GM23338 (cell line): ENCODE results near the gene NSRP1. TPM values are rescaled to one million over a fixed set of nuclear protein-coding genes. Genes with fewer than 3 reads are reported as not detected.

Experiments used
- ATAC-seq: fragments of 200-7000 bp; cut with Tn5 transposase; 3 replicates; pipeline ENCODE4 v1.9.1; 2020
- DNase-seq: peaks from one replicate; pipeline ENCODE4 v3.0.0-alpha.2; 2015; ENCODE audit warnings: low spot score
- H2AFZ ChIP-seq: fragments of 200-600 bp; sonication (generic); 2 replicates; pipeline ENCODE4 v1.8.0; 2016; ENCODE audit warnings: antibody characterized with exemption, mild to moderate bottlenecking, moderate library complexity
- H3F3A ChIP-seq: fragments of 200-600 bp; sonication (generic); replicated peaks from 2 replicates; pipeline ENCODE4 v1.8.0; 2017; ENCODE audit warnings: antibody characterized with exemption, mixed run types, low read depth
- H3K27ac ChIP-seq: fragments of 200-600 bp; sonication (generic); 2 replicates; pipeline ENCODE4 v1.6.1; 2016; ENCODE audit warnings: low read depth
- H3K27me3 ChIP-seq: fragments of 200-600 bp; sonication (generic); 2 replicates; pipeline ENCODE4 v1.8.0; 2016; ENCODE audit warnings: mild to moderate bottlenecking, mixed run types, moderate library complexity; ENCODE audit not compliant: insufficient read depth
- H3K36me3 ChIP-seq: fragments of 200-600 bp; sonication (generic); 2 replicates; pipeline ENCODE4 v1.8.0; 2016; ENCODE audit warnings: mild to moderate bottlenecking; ENCODE audit not compliant: insufficient read depth
- H3K4me1 ChIP-seq: fragments of 200-600 bp; sonication (generic); 2 replicates; pipeline ENCODE4 v1.8.0; 2016; ENCODE audit warnings: mild to moderate bottlenecking, moderate library complexity; ENCODE audit not compliant: insufficient read depth
- H3K4me2 ChIP-seq: fragments of 200-600 bp; sonication (generic); 2 replicates; pipeline ENCODE4 v1.7.1; 2017; ENCODE audit warnings: mixed run types
- H3K4me3 ChIP-seq: fragments of 200-600 bp; sonication (generic); 2 replicates; pipeline ENCODE4 v1.6.1; 2016; ENCODE audit warnings: mixed run types
- H3K79me2 ChIP-seq: fragments of 200-600 bp; sonication (generic); replicated peaks from 2 replicates; pipeline ENCODE4 v1.8.0; 2017; ENCODE audit warnings: mild to moderate bottlenecking; ENCODE audit not compliant: insufficient read depth
- H3K9me2 ChIP-seq: fragments of 200-600 bp; sonication (generic); 2 replicates; pipeline ENCODE4 v1.8.0; 2017; ENCODE audit not compliant: insufficient read depth
- H4K20me1 ChIP-seq: fragments of 200-600 bp; sonication (generic); replicated peaks from 2 replicates; pipeline ENCODE4 v1.8.0; 2017; ENCODE audit warnings: mild to moderate bottlenecking; ENCODE audit not compliant: insufficient read depth
- H3K27ac Mint-ChIP-seq: 2 replicates; pipeline ENCODE4 v1.8.0; 2020; ENCODE audit warnings: inconsistent platforms, mild to moderate bottlenecking, moderate library complexity, mixed read lengths
- H3K27me3 Mint-ChIP-seq: 3 replicates; pipeline ENCODE4 v1.8.0; 2022; ENCODE audit warnings: low read depth, mild to moderate bottlenecking, moderate library complexity, mixed read lengths, inconsistent platforms; ENCODE audit not compliant: insufficient read depth, poor library complexity
- H3K36me3 Mint-ChIP-seq: 3 replicates; pipeline ENCODE4 v1.8.0; 2021; ENCODE audit warnings: low read depth, mild to moderate bottlenecking, inconsistent platforms, moderate library complexity, mixed read lengths
- H3K4me1 Mint-ChIP-seq: 3 replicates; pipeline ENCODE4 v1.8.0; 2020; ENCODE audit warnings: mild to moderate bottlenecking, inconsistent platforms, mixed read lengths
- H3K4me3 Mint-ChIP-seq: 3 replicates; pipeline ENCODE4 v1.8.0; 2021; ENCODE audit warnings: moderate library complexity, mild to moderate bottlenecking, inconsistent platforms, mixed read lengths
- H3K9me3 Mint-ChIP-seq: 3 replicates; pipeline ENCODE4 v1.8.0; 2020; ENCODE audit warnings: moderate library complexity, mild to moderate bottlenecking, inconsistent platforms, mixed read lengths
- CTCF ChIP-seq, 2 experiments: fragments of 200-600 bp in 1 of 2; sonication (generic) in 1 of 2; conservative IDR thresholded peaks; 2 replicates each; pipeline versions ENCODE4 v1.5.1 to v1.6.1; 2016 to 2017; ENCODE audit warnings: antibody characterized with exemption in 2 of 2, low read depth in 2 of 2, mild to moderate bottlenecking in 2 of 2, moderate library complexity in 1 of 2
- ETS1 ChIP-seq: IDR thresholded peaks from 2 replicates; pipeline ENCODE4 v1.6.1; 2016; ENCODE audit warnings: antibody characterized with exemption
- EZH2 ChIP-seq: fragments of 200-600 bp; sonication (generic); IDR thresholded peaks from one replicate; pipeline ENCODE4 v1.8.0; 2017; ENCODE audit warnings: antibody characterized with exemption, mild to moderate bottlenecking, low read depth; ENCODE audit not compliant: unreplicated experiment
- JUNB ChIP-seq: IDR thresholded peaks from one replicate; pipeline ENCODE4 v1.6.1; 2016; ENCODE audit warnings: antibody characterized with exemption; ENCODE audit not compliant: unreplicated experiment
- NANOG ChIP-seq: IDR thresholded peaks from 2 replicates; pipeline ENCODE4 v1.6.1; 2016; ENCODE audit warnings: antibody characterized with exemption, borderline replicate concordance
- POLR2AphosphoS5 ChIP-seq: IDR thresholded peaks from 2 replicates; pipeline ENCODE4 v1.6.1; 2016; ENCODE audit warnings: antibody characterized with exemption, low read depth
- REST ChIP-seq: IDR thresholded peaks from one replicate; pipeline ENCODE4 v1.6.1; 2018; ENCODE audit warnings: antibody characterized with exemption; ENCODE audit not compliant: unreplicated experiment
- STAT1 ChIP-seq: IDR thresholded peaks from one replicate; pipeline ENCODE4 v1.6.1; 2016; ENCODE audit warnings: antibody characterized with exemption; ENCODE audit not compliant: unreplicated experiment
- ZNF114 ChIP-seq: fragments of 250-450 bp; sonication (Bioruptor Pico); IDR thresholded peaks from 2 replicates; pipeline ENCODE4 v1.5.0; 2020; ENCODE audit warnings: mild to moderate bottlenecking, moderate library complexity
- ZNF331 ChIP-seq: fragments of 250-450 bp; sonication (Bioruptor Pico); IDR thresholded peaks from 2 replicates; pipeline ENCODE4 v1.5.0; 2020; ENCODE audit warnings: low read depth, mild to moderate bottlenecking, moderate library complexity
- polyA plus RNA-seq: library from polyadenylated mRNA; unstranded; fragments of >200 nt; fragmentation: Nextera tagmentation; extraction: Ambion mirVana; gene quantifications from 2 replicates; pipeline ENCODE4 v1.2.1, GENCODE V29; 2016
- total RNA-seq: library from RNA; depleted of rRNA; stranded (reverse); fragments of >200 nt; shearing (Covaris generic); gene quantifications from 2 replicates; pipeline ENCODE4 v1.2.3, GENCODE V29; 2014

Gene NSRP1
- total and polyA plus RNA-seq, 2 experiments from 2014 or later: 15.7 to 110 TPM

- TF ChIP-seq EZH2: no peak
- no peak for TF ChIP-seq STAT1
- no peak for TF ChIP-seq NANOG
- TF ChIP-seq ZNF114 (CRISPR knock-in tag): no peak
- TF ChIP-seq CTCF (conservative IDR thresholded peaks at IDR 0.05; ENCODE audit: low read depth in 2 of 2): no peak
- Histone ChIP-seq H4K20me1 (no peaks in the 10 kb centered on the region; the same call in 1 of the 2 replicates), H3K4me1 (no peaks in the 10 kb centered on the region), H3K4me3 (no peak overlapping the region), H3F3A (no peaks in the 10 kb centered on the region), H3K27ac (no peak overlapping the region), H3K27me3 (no peaks in the 10 kb centered on the region), H2AFZ (no peak overlapping the region), H3K36me3 (peaks cover 23% of the 10 kb centered on the region; the same call in 1 of the 2 replicates), H3K9me2 (no peaks in the 10 kb centered on the region), H3K79me2 (no peaks in the 10 kb centered on the region), H3K4me2 (no peak overlapping the region)
- Mint-ChIP-seq H3K4me1 (peaks cover 4% of the 10 kb centered on the region; the same call in 1 of the 3 replicates), H3K27me3 (no peaks in the 10 kb centered on the region), H3K4me3 (no peak overlapping the region), H3K36me3 (peaks cover 11% of the 10 kb centered on the region), H3K9me3 (no peaks in the 10 kb centered on the region), H3K27ac (0 out of 2 replicates have a peak overlapping the region, but pooled peaks have one; percentile 3)
- no peak for DNase-seq
- no peak for ATAC-seq
These were observed 71.8 kb downstream of the NSRP1 start for GRCh38 chr17:30188211-30188939.

GRCh38 chr17:30191072-30191471 is 74.5 kb downstream of the NSRP1 start:
- Histone ChIP-seq H3K36me3 (no peaks in the 10 kb centered on the region), H3F3A (no peaks in the 10 kb centered on the region), H3K9me2 (no peaks in the 10 kb centered on the region), H3K4me3 (no peak overlapping the region), H3K4me2 (no peak overlapping the region), H3K79me2 (no peaks in the 10 kb centered on the region), H3K27ac (no peak overlapping the region), H3K27me3 (no peaks in the 10 kb centered on the region), H4K20me1 (no peaks in the 10 kb centered on the region; the same call in 1 of the 2 replicates), H2AFZ (no peak overlapping the region), H3K4me1 (no peaks in the 10 kb centered on the region)
- peaks cover 4% of the 10 kb centered on the region; the same call in 1 of the 3 replicates for H3K4me1 Mint-ChIP-seq
- no peaks in the 10 kb centered on the region for H3K9me3 Mint-ChIP-seq
- ATAC-seq (no peak), DNase-seq (no peak)
- TF ChIP-seq ETS1: no peak
- TF ChIP-seq NANOG: no peak
- no peak for TF ChIP-seq REST
- TF ChIP-seq JUNB: no peak
- TF ChIP-seq ZNF331 (CRISPR knock-in tag): no peak
- TF ChIP-seq STAT1: no peak
- no peak for TF ChIP-seq POLR2AphosphoS5
- no peak overlapping the region for H3K27ac Mint-ChIP-seq
- H3K27me3 Mint-ChIP-seq: no peaks in the 10 kb centered on the region
- no peaks in the 10 kb centered on the region for H3K36me3 Mint-ChIP-seq
- H3K4me3 Mint-ChIP-seq: no peak overlapping the region
